ENCODE results near the gene FYB1. TPM values are rescaled to one million over a fixed set of nuclear protein-coding genes. Genes with fewer than 3 reads are reported as not detected.

Gene FYB1
- total and polyA plus RNA-seq, 9 donors, result 1.1 to 12.4 (median 3.6) TPM

DNA sequence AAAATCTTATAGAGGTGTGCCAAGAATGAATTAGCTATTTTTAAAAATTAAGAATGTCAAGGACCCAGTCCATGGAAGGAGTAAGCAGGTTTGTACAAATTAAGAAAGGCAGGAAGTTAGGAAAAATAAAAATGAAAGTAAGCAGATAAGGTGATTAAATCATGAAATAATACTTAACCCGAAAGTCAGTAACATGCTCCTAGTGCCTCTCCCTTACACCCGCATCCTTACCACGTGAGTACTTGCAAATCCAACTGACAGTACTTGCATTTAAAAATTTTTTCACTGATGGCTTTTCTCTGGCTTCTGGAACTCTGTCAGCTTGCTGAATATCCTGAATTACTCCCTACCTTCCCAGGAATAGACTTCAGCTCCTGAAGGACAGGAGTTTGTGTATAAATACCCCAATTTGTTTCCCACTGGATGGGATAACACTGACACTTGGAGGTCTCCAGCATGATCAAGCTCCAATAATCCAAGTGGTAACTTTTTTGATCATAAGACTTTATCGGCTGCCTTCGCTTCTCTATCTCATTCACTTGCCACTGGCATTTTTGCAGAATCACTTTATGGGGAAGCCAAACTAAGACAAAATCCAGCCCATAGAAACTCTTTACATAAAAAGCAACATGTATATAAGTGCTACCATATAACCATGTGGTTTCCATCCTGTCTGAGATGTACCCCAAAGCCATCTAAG is 103.6 kb downstream of the FYB1 start:
- no peak for TF ChIP-seq EP300 (IDR thresholded peaks at IDR 0.05)
- no peak for TF ChIP-seq CTCF (IDR thresholded peaks at IDR 0.05)
- TF ChIP-seq POLR2A (IDR thresholded peaks at IDR 0.05), result no peak
- Histone ChIP-seq H3K4me3 (peak overlapping the region; percentile 16), H3K9me3 (no peaks in the 10 kb centered on the region), H3K36me3 (no peaks in the 10 kb centered on the region), H3K27me3 (peaks cover 5% of the 10 kb centered on the region), H3K4me1 (ENCODE audit: insufficient read depth) (no peaks in the 10 kb centered on the region), H3K27ac (no peak overlapping the region)
- WGBS, 3 donors, result 20 to 32% (median 25%) methylated on average over 5 of the region's 5 CpGs
- DNase-seq, result no peak
- intact Hi-C loops (cut with DNase I), result no loop called here

DNA sequence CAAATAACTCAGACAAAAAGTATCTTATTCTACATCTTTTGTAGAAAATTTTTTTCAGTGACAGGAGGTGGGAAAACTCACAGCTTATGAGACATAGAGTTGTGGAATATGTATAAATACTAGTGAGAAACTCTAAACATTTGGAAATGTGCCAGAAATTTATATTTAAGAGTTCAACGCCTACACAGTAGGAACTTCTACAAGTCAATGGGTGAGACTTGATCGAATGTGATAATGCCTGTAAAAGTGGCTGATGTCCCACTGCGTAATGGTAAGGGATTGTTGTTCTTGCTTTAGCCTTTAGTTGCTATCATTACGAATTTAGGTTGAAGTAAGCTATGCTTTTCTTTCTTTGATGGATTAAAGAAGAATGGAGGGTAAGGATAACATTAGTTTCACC is 105.2 kb downstream of the FYB1 start:
- intact Hi-C loops (cut with DNase I), result no loop called here
- H3K27me3 ChIP-seq, result peaks cover 4% of the 10 kb centered on the region
- H3K4me1 ChIP-seq (ENCODE audit: insufficient read depth), result no peaks in the 10 kb centered on the region
- H3K36me3 ChIP-seq, result no peaks in the 10 kb centered on the region
- H3K27ac ChIP-seq, result no peak overlapping the region
- no peaks in the 10 kb centered on the region for H3K9me3 ChIP-seq
- TF ChIP-seq EP300 (IDR thresholded peaks at IDR 0.05) (no peak), CTCF (IDR thresholded peaks at IDR 0.05) (no peak), POLR2A (IDR thresholded peaks at IDR 0.05) (no peak)
- no peak overlapping the region for H3K4me3 ChIP-seq
- 91 to 94% (median 92%) methylated on average over 4 of the region's 4 CpGs for WGBS, 3 donors
- no peak for DNase-seq

GRCh38 chr5:39113354-39113953 is 105.9 kb downstream of the FYB1 start:
- Histone ChIP-seq H3K9me3 (no peaks in the 10 kb centered on the region), H3K27me3 (no peaks in the 10 kb centered on the region), H3K36me3 (no peaks in the 10 kb centered on the region), H3K27ac (no peak overlapping the region), H3K4me1 (ENCODE audit: insufficient read depth) (no peaks in the 10 kb centered on the region), H3K4me3 (no peak overlapping the region)
- TF ChIP-seq EP300 (IDR thresholded peaks at IDR 0.05), result no peak
- TF ChIP-seq POLR2A (IDR thresholded peaks at IDR 0.05), result no peak
- TF ChIP-seq CTCF (IDR thresholded peaks at IDR 0.05), result no peak
- intact Hi-C loops (cut with DNase I), result no loop called here
- no peak for DNase-seq
- WGBS, 3 donors, result 53 to 66% (median 54%) methylated on average over 4 of the region's 4 CpGs

- intact Hi-C loops (cut with DNase I), result no loop called here
- Histone ChIP-seq H3K36me3 (no peaks in the 10 kb centered on the region), H3K27ac (no peak overlapping the region), H3K27me3 (no peaks in the 10 kb centered on the region), H3K4me3 (no peak overlapping the region), H3K9me3 (no peaks in the 10 kb centered on the region), H3K4me1 (ENCODE audit: insufficient read depth) (no peaks in the 10 kb centered on the region)
- DNase-seq, result no peak
- no peak for TF ChIP-seq POLR2A (IDR thresholded peaks at IDR 0.05)
- no peak for TF ChIP-seq EP300 (IDR thresholded peaks at IDR 0.05)
- TF ChIP-seq CTCF (IDR thresholded peaks at IDR 0.05), result no peak
- WGBS, 3 donors, result 76 to 91% (median 85%) methylated on average over 2 of the region's 2 CpGs
Observed at GRCh38 chr5:39109606-39110005, 109.8 kb downstream of the FYB1 start.
